Measurements from ENCODE around the gene SLC51B. TPM values are rescaled to one million over a fixed set of nuclear protein-coding genes. Genes with fewer than 3 reads are reported as not detected.

SLC51B gene
- total RNA-seq, 2 experiments from 2014 or later, result not detected

GRCh38 chr15:65085990-65086679 lies 40.9 kb downstream of the SLC51B start:
- no peaks in the 10 kb centered on the region for H4K20me1 ChIP-seq (ENCODE audit: insufficient read depth, low read length)
- H2AFZ ChIP-seq (ENCODE audit: low read length), result no peak overlapping the region
- H3K4me1 ChIP-seq (ENCODE audit: insufficient read depth, low read length, poor library complexity, severe bottlenecking), result no peaks in the 10 kb centered on the region
- H3K4me2 ChIP-seq (ENCODE audit: low read length), result no peak overlapping the region
- H3K36me3 ChIP-seq (ENCODE audit: insufficient read depth, low read length), result no peaks in the 10 kb centered on the region
- TF ChIP-seq CTCF (conservative IDR thresholded peaks at IDR 0.05; ENCODE audit: low read length) (0 out of 2 replicates have a peak, but pooled peaks have one; percentile 37), EZH2phosphoT487 (IDR thresholded peaks at IDR 0.05; ENCODE audit: borderline replicate concordance, low read depth, low read length) (no peak)
- H3K27ac ChIP-seq (ENCODE audit: low read depth, low read length, poor library complexity, severe bottlenecking), result no peak overlapping the region
- intact Hi-C loops (cut with micrococcal nuclease; ENCODE audit: unreplicated experiment), result loop anchor here (1.0 to 2.0 kb wide), 2 partner anchors 31 to 53 kb away; no protein-coding TSS in a partner anchor
- POLR2A ChIA-PET, result interaction anchor here (0.6 kb wide), 1 partner anchor 339 kb away, joined by 3 read pairs; no protein-coding TSS in a partner anchor
- no peaks in the 10 kb centered on the region for H3K79me2 ChIP-seq (ENCODE audit: insufficient read depth, low read depth, low read length)
- H3K4me3 ChIP-seq (ENCODE audit: low read depth, low read length, poor library complexity, severe bottlenecking), result no peak overlapping the region
- CTCF ChIA-PET (ENCODE audit: unreplicated experiment), result interaction anchor here (0.5 kb wide), 1 partner anchor 10 kb away, joined by 3 read pairs; the partner anchor contains the start of gene KBTBD13
- H3K9me2 ChIP-seq (ENCODE audit: insufficient read depth, low read length), result no peaks in the 10 kb centered on the region
- DNase-seq (ENCODE audit: low spot score), result peak; percentile 20
- no peaks in the 10 kb centered on the region for H3K9me3 ChIP-seq (ENCODE audit: low read length)
- no TSS peak for BruUV-seq (replicated peaks)

- no peaks in the 10 kb centered on the region for H3K4me1 ChIP-seq (ENCODE audit: insufficient read depth, low read length, poor library complexity, severe bottlenecking)
- no peak overlapping the region for H3K4me3 ChIP-seq (ENCODE audit: low read depth, low read length, poor library complexity, severe bottlenecking)
- H3K4me2 ChIP-seq (ENCODE audit: low read length), result no peak overlapping the region
- CTCF ChIA-PET (ENCODE audit: unreplicated experiment), result no interaction called here
- no peaks in the 10 kb centered on the region for H3K9me3 ChIP-seq (ENCODE audit: low read length)
- no peak overlapping the region for H3K27ac ChIP-seq (ENCODE audit: low read depth, low read length, poor library complexity, severe bottlenecking)
- DNase-seq (ENCODE audit: low spot score), result peak; percentile 21
- no peaks in the 10 kb centered on the region for H3K36me3 ChIP-seq (ENCODE audit: insufficient read depth, low read length)
- intact Hi-C loops (cut with micrococcal nuclease; ENCODE audit: unreplicated experiment), result loop anchor here (1.0 to 2.0 kb wide), 2 partner anchors 32 to 53 kb away; no protein-coding TSS in a partner anchor
- H3K79me2 ChIP-seq (ENCODE audit: insufficient read depth, low read depth, low read length), result no peaks in the 10 kb centered on the region
- no peak overlapping the region for H2AFZ ChIP-seq (ENCODE audit: low read length)
- no TSS peak for BruUV-seq (replicated peaks)
- POLR2A ChIA-PET, result interaction anchor here (0.6 kb wide), 2 partner anchors 339 to 1177 kb away, joined by 3 read pairs; no protein-coding TSS in a partner anchor
- TF ChIP-seq EZH2phosphoT487 (IDR thresholded peaks at IDR 0.05; ENCODE audit: borderline replicate concordance, low read depth, low read length) (no peak), CTCF (conservative IDR thresholded peaks at IDR 0.05; ENCODE audit: low read length) (no peak)
- no peaks in the 10 kb centered on the region for H3K9me2 ChIP-seq (ENCODE audit: insufficient read depth, low read length)
- H4K20me1 ChIP-seq (ENCODE audit: insufficient read depth, low read length), result no peaks in the 10 kb centered on the region
Observed at GRCh38 chr15:65086680-65087111, 41.5 kb downstream of the SLC51B start.

GRCh38 chr15:65087411-65087810 lies 42.2 kb downstream of the SLC51B start:
- Histone ChIP-seq H3K4me1 (ENCODE audit: insufficient read depth, low read length, poor library complexity, severe bottlenecking) (no peaks in the 10 kb centered on the region), H3K4me3 (ENCODE audit: low read depth, low read length, poor library complexity, severe bottlenecking) (no peak overlapping the region), H3K79me2 (ENCODE audit: insufficient read depth, low read depth, low read length) (no peaks in the 10 kb centered on the region), H3K36me3 (ENCODE audit: insufficient read depth, low read length) (no peaks in the 10 kb centered on the region), H3K9me2 (ENCODE audit: insufficient read depth, low read length) (no peaks in the 10 kb centered on the region), H3K9me3 (ENCODE audit: low read length) (no peaks in the 10 kb centered on the region), H3K4me2 (ENCODE audit: low read length) (no peak overlapping the region), H4K20me1 (ENCODE audit: insufficient read depth, low read length) (no peaks in the 10 kb centered on the region), H3K27ac (ENCODE audit: low read depth, low read length, poor library complexity, severe bottlenecking) (no peak overlapping the region), H2AFZ (ENCODE audit: low read length) (no peak overlapping the region)
- no peak for TF ChIP-seq CTCF (conservative IDR thresholded peaks at IDR 0.05; ENCODE audit: low read length)
- TF ChIP-seq EZH2phosphoT487 (IDR thresholded peaks at IDR 0.05; ENCODE audit: borderline replicate concordance, low read depth, low read length), result no peak
- BruUV-seq (replicated peaks), result no TSS peak
- ChIA-PET POLR2A (no interaction called here), CTCF (ENCODE audit: unreplicated experiment) (interaction anchor here (0.6 kb wide), 1 partner anchor 16 kb away, joined by 4 read pairs; no protein-coding TSS in a partner anchor)
- intact Hi-C loops (cut with micrococcal nuclease; ENCODE audit: unreplicated experiment), result loop anchor here (2.0 kb wide), 1 partner anchor 33 kb away; no protein-coding TSS in a partner anchor
- no peak for DNase-seq (ENCODE audit: low spot score)

All from OCI-LY7 (cell line).